B cell (primary cell): ENCODE data around the gene RPRD1A. TPM values are rescaled to one million over a fixed set of nuclear protein-coding genes. Genes with fewer than 3 reads are reported as not detected.

Source experiments
- ATAC-seq: fragments of 200-7000 bp; cut with Tn5 transposase; one replicate; pipeline ENCODE4 v1.10.0; 2021; ENCODE audit warnings: low read depth, mild to moderate bottlenecking, moderate number of reproducible peaks, moderate library complexity
- CTCF ChIA-PET: fragments of 350-600 bp; sonication (Branson Sonifier 250); formaldehyde crosslinking; loops from one replicate; lab custom pipeline; 2021; ENCODE audit warnings: antibody characterized with exemption, inconsistent platforms; lab: Charles Lee
- POLR2A ChIA-PET: fragments of 350-600 bp; sonication (Branson Sonifier 250); formaldehyde crosslinking; loops from one replicate; lab custom pipeline; 2021; ENCODE audit warnings: antibody characterized with exemption; lab: Charles Lee
- DNase-seq: peaks from one replicate; pipeline ENCODE4 v3.0.0; 2013
- H2AFZ ChIP-seq: 2 replicates; pipeline ENCODE4 v1.6.1; 2012; ENCODE audit warnings: mild to moderate bottlenecking, low read depth, low read length; ENCODE audit not compliant: insufficient read depth, poor library complexity, severe bottlenecking
- H3K27ac ChIP-seq, 2 donors: 1 replicate in 1 of 2; 2 replicates in 1 of 2; pipeline ENCODE4 v1.5.1; 2012 to 2013; ENCODE audit warnings: low read length in 2 of 2, mild to moderate bottlenecking in 2 of 2, moderate library complexity in 1 of 2
- H3K27me3 ChIP-seq, 4 experiments: fragments of 200-600 bp in 1 of 4; sonication (generic) in 1 of 4; replicated peaks in 1 of 4; 1 replicate in 2 of 4; 2 replicates in 2 of 4; pipeline versions ENCODE4 v1.6.1 to v1.7.0; 2013 to 2016; ENCODE audit warnings: low read length in 3 of 4, mild to moderate bottlenecking in 2 of 4, mixed read lengths in 1 of 4, moderate library complexity in 1 of 4; ENCODE audit not compliant: insufficient read depth in 4 of 4, control insufficient read depth in 3 of 4; ENCODE audit errors: control extremely low read depth in 1 of 4
- H3K36me3 ChIP-seq, 2 experiments: replicated peaks in 1 of 2; 1 replicate in 1 of 2; 2 replicates in 1 of 2; pipeline versions ENCODE4 v1.6.1 to v1.7.1; 2013; ENCODE audit warnings: low read length in 1 of 2; ENCODE audit not compliant: insufficient read depth in 2 of 2, control insufficient read depth in 1 of 2; ENCODE audit errors: control extremely low read depth in 1 of 2, extremely low read depth in 1 of 2
- H3K4me1 ChIP-seq, 2 donors: fragments of 200-600 bp in 1 of 2; sonication (generic) in 1 of 2; 1 replicate in 1 of 2; 2 replicates in 1 of 2; pipeline versions ENCODE4 v1.5.1 to v1.6.1; 2013 to 2017; ENCODE audit warnings: low read length in 2 of 2; ENCODE audit not compliant: control insufficient read depth in 2 of 2, insufficient read depth in 2 of 2
- H3K4me2 ChIP-seq: replicated peaks from 2 replicates; pipeline ENCODE3; 2012; ENCODE audit warnings: mild to moderate bottlenecking, low read depth, low read length; ENCODE audit not compliant: poor library complexity, severe bottlenecking
- H3K4me3 ChIP-seq, 5 experiments: fragments of 200-600 bp in 1 of 5; sonication (generic) in 1 of 5; 1 replicate in 3 of 5; 2 replicates in 2 of 5; pipeline versions ENCODE4 v1.5.1 to v1.7.0; 2011 to 2016; ENCODE audit warnings: low read length in 4 of 5, mild to moderate bottlenecking in 4 of 5, low read depth in 2 of 5, control low read depth in 1 of 5, moderate library complexity in 1 of 5; ENCODE audit not compliant: insufficient read depth in 1 of 5; ENCODE audit errors: control extremely low read depth in 1 of 5, extremely low read depth in 1 of 5
- H3K79me2 ChIP-seq: fragments of 200-600 bp; sonication (generic); one replicate; pipeline ENCODE4 v1.6.0; 2016; ENCODE audit warnings: low read length; ENCODE audit not compliant: control insufficient read depth, insufficient read depth
- H3K9ac ChIP-seq: fragments of 200-600 bp; sonication (generic); 2 replicates; pipeline ENCODE4 v1.6.1; 2017; ENCODE audit warnings: mild to moderate bottlenecking, low read length, moderate library complexity
- H3K9me3 ChIP-seq, 3 donors: one replicate each; pipeline versions ENCODE4 v1.6.1 to v1.7.1; 2013; ENCODE audit warnings: low read length in 2 of 3; ENCODE audit not compliant: control insufficient read depth in 2 of 3, insufficient read depth in 1 of 3; ENCODE audit errors: control extremely low read depth in 1 of 3
- H4K20me1 ChIP-seq: 2 replicates; pipeline ENCODE4 v1.6.0; 2012; ENCODE audit warnings: mild to moderate bottlenecking, low read length; ENCODE audit not compliant: insufficient read depth, control insufficient read depth, poor library complexity, severe bottlenecking
- H3K27ac Mint-ChIP-seq: one replicate; pipeline ENCODE4 v1.8.0; 2021; ENCODE audit warnings: mixed read lengths
- H3K27me3 Mint-ChIP-seq: one replicate; pipeline ENCODE4 v1.8.0; 2021; ENCODE audit warnings: mixed read lengths
- H3K4me1 Mint-ChIP-seq: one replicate; pipeline ENCODE4 v1.8.0; 2021; ENCODE audit warnings: mixed read lengths
- H3K4me3 Mint-ChIP-seq: one replicate; pipeline ENCODE4 v1.8.0; 2021; ENCODE audit warnings: mixed read lengths
- H3K9me3 Mint-ChIP-seq: one replicate; pipeline ENCODE4 v1.8.0; 2022; ENCODE audit warnings: mixed read lengths; ENCODE audit not compliant: insufficient read depth
- CTCF ChIP-seq: fragments of 200-600 bp; IDR thresholded peaks from one replicate; pipeline ENCODE4 v1.8.0; 2022; ENCODE audit warnings: antibody characterized with exemption, mild to moderate bottlenecking
- EZH2 ChIP-seq: IDR thresholded peaks from 2 replicates; pipeline ENCODE4 v1.6.1; 2012; ENCODE audit warnings: borderline replicate concordance, low read depth, mild to moderate bottlenecking, moderate library complexity, low read length; ENCODE audit not compliant: insufficient read depth, poor library complexity, severe bottlenecking
- WGBS: methylation state at CpG from one replicate; pipeline ENCODE4 v1.1.5; 2013; ENCODE audit warnings: missing lambda C conversion rate; ENCODE audit not compliant: insufficient coverage; 5-methylcytosine and 5-hydroxymethylcytosine counted together
- intact Hi-C: fragments of 100-400 bp; cut with micrococcal nuclease; formaldehyde crosslinking; loops from one replicate; pipeline ENCODE4 v1.10.0; 2022
- polyA plus RNA-seq: library from polyadenylated mRNA; depleted of rRNA; stranded (reverse); fragments of >200 nt; gene quantifications from 2 replicates; pipeline ENCODE4 v1.2.3, GENCODE V29; 2012
- total RNA-seq, 2 donors: library from RNA; stranded (reverse); fragments of 120-200 nt in 1 of 2; gene quantifications; 1 replicate in 1 of 2; 2 replicates in 1 of 2; pipeline versions ENCODE4 v1.2.3 to v1.2.4, GENCODE V29; 2013 to 2022

Gene RPRD1A
- total and polyA plus RNA-seq, 2 donors (not counting 1 experiment from before 2014, with no cell fraction given): 27.6 to 62.6 TPM

DNA sequence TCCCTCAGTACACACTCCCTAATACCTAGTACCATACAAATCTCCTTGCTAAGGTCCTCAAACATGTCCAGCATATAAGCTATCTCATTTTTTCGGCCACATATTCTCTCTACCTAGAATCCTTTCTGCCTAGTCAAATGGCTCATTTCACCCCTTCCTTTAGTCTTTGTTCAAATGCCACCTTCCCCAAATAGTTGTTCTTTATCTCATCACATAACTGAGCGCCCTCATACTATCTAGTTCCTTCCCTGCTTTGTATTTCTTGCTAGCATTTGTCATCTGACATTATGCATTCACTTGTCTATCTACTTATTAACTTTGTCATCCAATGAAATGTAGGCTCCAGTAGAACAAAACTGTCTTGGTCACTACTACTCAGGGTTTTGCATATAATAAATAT, 35.5 kb downstream of the RPRD1A start:
- peak overlapping the region; percentile 47 to 87 for H3K27ac ChIP-seq
- WGBS: 87% methylated on average over 1 of the region's 2 CpGs
- CTCF ChIA-PET: interaction anchor here (1.4 to 2.1 kb wide), 2 partner anchors 14 to 253 kb away, joined by 7 to 11 read pairs; no protein-coding TSS in a partner anchor
- peak overlapping the region; percentile 32 for H3K4me3 Mint-ChIP-seq
- peak overlapping the region; percentile 45 for H3K9ac ChIP-seq
- POLR2A ChIA-PET: interaction anchor here (0.6 kb wide), 1 partner anchor 14 kb away, joined by 3 read pairs; no protein-coding TSS in a partner anchor
- H3K27me3 ChIP-seq: no peaks in the 10 kb centered on the region
- peaks cover 27% of the 10 kb centered on the region for H3K79me2 ChIP-seq
- intact Hi-C loops: loop anchor here (5.0 kb wide), 1 partner anchor 35 kb away; the partner anchor contains the start of gene RPRD1A
- H3K9me3 ChIP-seq: peaks cover 0 to 2% (median 0%) of the 10 kb centered on the region in 3 donors
- no peaks in the 10 kb centered on the region for H3K27me3 Mint-ChIP-seq
- H3K4me1 Mint-ChIP-seq: peaks cover 50% of the 10 kb centered on the region
- ATAC-seq (no peak), DNase-seq (no peak)
- peak overlapping the region in 2 of 5 experiments; percentile 1 to 50 for H3K4me3 ChIP-seq
- H3K4me2 ChIP-seq: peak overlapping the region; percentile 61
- no peaks in the 10 kb centered on the region for H3K9me3 Mint-ChIP-seq
- H3K4me1 ChIP-seq: peaks cover 26 to 38% of the 10 kb centered on the region in 2 donors
- peak overlapping the region; percentile 28 for H3K27ac Mint-ChIP-seq
- peaks cover 8 to 23% of the 10 kb centered on the region in 2 experiments for H3K36me3 ChIP-seq
- TF ChIP-seq CTCF: no peak
- no peak for TF ChIP-seq EZH2
- H2AFZ ChIP-seq: no peak overlapping the region
- no peaks in the 10 kb centered on the region for H4K20me1 ChIP-seq

DNA sequence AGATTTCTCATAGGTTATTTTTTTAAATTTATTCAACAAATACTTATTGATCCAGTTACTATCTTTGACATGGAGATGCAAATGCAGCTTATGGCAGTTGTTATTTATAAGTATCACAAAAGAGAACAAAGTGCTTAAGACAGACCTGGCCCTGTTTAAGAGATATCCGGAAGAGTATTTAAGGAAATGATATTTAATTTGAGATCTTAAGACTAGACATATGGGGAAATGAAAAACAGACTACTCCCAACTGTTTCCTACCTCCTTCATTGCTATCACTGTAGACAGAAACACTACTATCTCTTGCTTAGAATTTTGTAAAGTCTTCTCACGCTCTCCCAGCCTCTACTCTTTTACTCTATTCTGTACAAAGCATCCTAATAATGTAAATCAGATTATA, 36.0 kb downstream of the RPRD1A start:
- H3K79me2 ChIP-seq: peaks cover 22% of the 10 kb centered on the region
- peak; percentile 35 for DNase-seq
- intact Hi-C loops: loop anchor here (5.0 kb wide), 1 partner anchor 36 kb away; the partner anchor contains the start of gene RPRD1A
- Mint-ChIP-seq H3K4me1 (peaks cover 50% of the 10 kb centered on the region), H3K27ac (peak overlapping the region; percentile 28), H3K27me3 (no peaks in the 10 kb centered on the region), H3K4me3 (peak overlapping the region; percentile 32), H3K9me3 (no peaks in the 10 kb centered on the region)
- H3K36me3 ChIP-seq: peaks cover 9 to 27% of the 10 kb centered on the region in 2 experiments
- H3K27ac ChIP-seq: peak overlapping the region; percentile 47 to 87
- peak overlapping the region in 2 of 5 experiments; percentile 1 to 50 for H3K4me3 ChIP-seq
- peak; percentile 49 for ATAC-seq
- ChIA-PET CTCF (interaction anchor here (0.9 to 2.1 kb wide), 4 partner anchors 9 to 253 kb away, joined by 3 to 11 read pairs (median 6); no protein-coding TSS in a partner anchor), POLR2A (no interaction called here)
- 44% methylated on average over 1 of the region's 2 CpGs for WGBS
- peak overlapping the region; percentile 45 for H3K9ac ChIP-seq
- H3K4me1 ChIP-seq: peaks cover 26 to 38% of the 10 kb centered on the region in 2 donors
- H4K20me1 ChIP-seq: no peaks in the 10 kb centered on the region
- TF ChIP-seq EZH2 (no peak), CTCF (no peak)
- H3K4me2 ChIP-seq: peak overlapping the region; percentile 61
- H3K9me3 ChIP-seq: no peaks in the 10 kb centered on the region
- no peaks in the 10 kb centered on the region for H3K27me3 ChIP-seq
- no peak overlapping the region for H2AFZ ChIP-seq
